ENCODE data around the gene JDP2. TPM values are rescaled to one million over a fixed set of nuclear protein-coding genes. Genes with fewer than 3 reads are reported as not detected.

JDP2 gene
- total RNA-seq, 1 donor from 2014 or later = 44.4 TPM

DNA sequence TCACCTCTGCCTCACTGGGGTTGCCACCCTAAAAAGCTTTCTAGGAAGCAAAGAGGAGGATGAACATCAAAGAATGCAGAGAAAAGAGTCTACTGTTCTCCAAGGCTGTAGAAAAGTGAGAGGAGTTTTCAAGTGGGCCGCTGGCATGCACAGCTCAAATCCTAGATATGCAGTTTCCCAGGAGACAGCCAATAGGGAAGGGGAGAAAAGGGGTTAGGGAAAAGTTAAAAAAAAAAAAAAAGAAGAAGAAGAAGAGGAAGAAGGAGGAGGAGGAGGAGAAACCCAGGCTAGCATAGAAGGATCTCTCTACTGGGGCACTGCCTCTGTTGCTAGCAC, 95.1 kb downstream of the JDP2 start:
- Mint-ChIP-seq H3K4me1 (peaks cover 22% of the 10 kb centered on the region), H3K4me3 (no peak overlapping the region), H3K27ac (no peak overlapping the region), H3K27me3 (ENCODE audit: low read depth) (no peaks in the 10 kb centered on the region), H3K36me3 (no peaks in the 10 kb centered on the region), H3K9me3 (no peaks in the 10 kb centered on the region)
- DNase-seq (ENCODE audit: low spot score in 2 of 2, unreplicated experiment in 2 of 2) = no peak
- TF ChIP-seq, protein P1, sequence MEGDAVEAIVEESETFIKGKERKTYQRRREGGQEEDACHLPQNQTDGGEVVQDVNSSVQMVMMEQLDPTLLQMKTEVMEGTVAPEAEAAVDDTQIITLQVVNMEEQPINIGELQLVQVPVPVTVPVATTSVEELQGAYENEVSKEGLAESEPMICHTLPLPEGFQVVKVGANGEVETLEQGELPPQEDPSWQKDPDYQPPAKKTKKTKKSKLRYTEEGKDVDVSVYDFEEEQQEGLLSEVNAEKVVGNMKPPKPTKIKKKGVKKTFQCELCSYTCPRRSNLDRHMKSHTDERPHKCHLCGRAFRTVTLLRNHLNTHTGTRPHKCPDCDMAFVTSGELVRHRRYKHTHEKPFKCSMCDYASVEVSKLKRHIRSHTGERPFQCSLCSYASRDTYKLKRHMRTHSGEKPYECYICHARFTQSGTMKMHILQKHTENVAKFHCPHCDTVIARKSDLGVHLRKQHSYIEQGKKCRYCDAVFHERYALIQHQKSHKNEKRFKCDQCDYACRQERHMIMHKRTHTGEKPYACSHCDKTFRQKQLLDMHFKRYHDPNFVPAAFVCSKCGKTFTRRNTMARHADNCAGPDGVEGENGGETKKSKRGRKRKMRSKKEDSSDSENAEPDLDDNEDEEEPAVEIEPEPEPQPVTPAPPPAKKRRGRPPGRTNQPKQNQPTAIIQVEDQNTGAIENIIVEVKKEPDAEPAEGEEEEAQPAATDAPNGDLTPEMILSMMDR (IDR thresholded peaks at IDR 0.05; ENCODE audit: unreplicated experiment) = no peak

Other genes with a start within 250 kb of the JDP2 start
- gene FOS, start 149.2 kb upstream of the JDP2 start, total RNA-seq = 789 to 796 TPM (median 796 TPM) in 3 replicates
- gene BATF, start 94.4 kb downstream of the JDP2 start, total RNA-seq = 1.4 to 1.8 TPM (median 1.6 TPM) in 3 replicates
- gene FLVCR2, start 150.6 kb downstream of the JDP2 start, total RNA-seq = 1.8 to 3.0 TPM (median 2.1 TPM) in 3 replicates
- 25.5 to 26.3 TPM (median 26.2 TPM) in 3 replicates for gene ERG28, start 232.9 kb downstream of the JDP2 start, total RNA-seq
- gene TTLL5, start 233.2 kb downstream of the JDP2 start, total RNA-seq = 42.5 to 45.8 TPM (median 45.2 TPM) in 3 replicates

All from mesothelial cell of epicardium (in vitro differentiated cells).